GM19240 (cell line): Measurements from ENCODE around the gene FSTL4.

Experiments
- DNase-seq: peaks from one replicate; pipeline ENCODE4 v3.0.0; 2011; ENCODE audit warnings: low spot score; ENCODE audit not compliant: insufficient read length

Gene FSTL4

GRCh38 chr5:133325864-133326263 lies 286.5 kb downstream of the FSTL4 start:
- no peak for DNase-seq

GRCh38 chr5:133324926-133325325 lies 287.4 kb downstream of the FSTL4 start:
- no peak for DNase-seq

GRCh38 chr5:133323494-133324457 lies 288.6 kb downstream of the FSTL4 start:
- no peak for DNase-seq

- DNase-seq = no peak
Observed at GRCh38 chr5:133322743-133323142, 289.6 kb downstream of the FSTL4 start.

GRCh38 chr5:133321833-133322420 lies 290.4 kb downstream of the FSTL4 start:
- no peak for DNase-seq

- DNase-seq = no peak
Observed at GRCh38 chr5:133321286-133321832, 291.0 kb downstream of the FSTL4 start.

- DNase-seq = no peak
Observed at GRCh38 chr5:133319905-133320520, 292.3 kb downstream of the FSTL4 start.

- DNase-seq = no peak
Observed at GRCh38 chr5:133319244-133319643, 293.1 kb downstream of the FSTL4 start.

- no peak for DNase-seq
Observed at GRCh38 chr5:133317558-133317957, 294.8 kb downstream of the FSTL4 start.

- DNase-seq = no peak
Observed at GRCh38 chr5:133316346-133317343, 295.7 kb downstream of the FSTL4 start.

- no peak for DNase-seq
Observed at GRCh38 chr5:133314086-133314485, 298.3 kb downstream of the FSTL4 start.

GRCh38 chr5:133311176-133311575 lies 301.2 kb downstream of the FSTL4 start:
- DNase-seq = no peak

- no peak for DNase-seq
Observed at GRCh38 chr5:133309984-133310621, 302.2 kb downstream of the FSTL4 start.

- no peak for DNase-seq
Observed at GRCh38 chr5:133309166-133309795, 303.1 kb downstream of the FSTL4 start.

GRCh38 chr5:133307275-133307674 lies 305.1 kb downstream of the FSTL4 start:
- DNase-seq = no peak

- no peak for DNase-seq
Observed at GRCh38 chr5:133304707-133305216, 307.6 kb downstream of the FSTL4 start.

- no peak for DNase-seq
Observed at GRCh38 chr5:133304178-133304577, 308.2 kb downstream of the FSTL4 start.

- DNase-seq = no peak
Observed at GRCh38 chr5:133303298-133303697, 309.0 kb downstream of the FSTL4 start.

GRCh38 chr5:133299728-133300127 lies 312.6 kb downstream of the FSTL4 start:
- DNase-seq = no peak

GRCh38 chr5:133299021-133299420 lies 313.3 kb downstream of the FSTL4 start:
- DNase-seq = no peak
